ENCODE data around the gene CASZ1. TPM values are rescaled to one million over a fixed set of nuclear protein-coding genes. Genes with fewer than 3 reads are reported as not detected.

The CASZ1 gene
- total RNA-seq, 1 donor from 2014 or later, result 9.2 TPM

DNA sequence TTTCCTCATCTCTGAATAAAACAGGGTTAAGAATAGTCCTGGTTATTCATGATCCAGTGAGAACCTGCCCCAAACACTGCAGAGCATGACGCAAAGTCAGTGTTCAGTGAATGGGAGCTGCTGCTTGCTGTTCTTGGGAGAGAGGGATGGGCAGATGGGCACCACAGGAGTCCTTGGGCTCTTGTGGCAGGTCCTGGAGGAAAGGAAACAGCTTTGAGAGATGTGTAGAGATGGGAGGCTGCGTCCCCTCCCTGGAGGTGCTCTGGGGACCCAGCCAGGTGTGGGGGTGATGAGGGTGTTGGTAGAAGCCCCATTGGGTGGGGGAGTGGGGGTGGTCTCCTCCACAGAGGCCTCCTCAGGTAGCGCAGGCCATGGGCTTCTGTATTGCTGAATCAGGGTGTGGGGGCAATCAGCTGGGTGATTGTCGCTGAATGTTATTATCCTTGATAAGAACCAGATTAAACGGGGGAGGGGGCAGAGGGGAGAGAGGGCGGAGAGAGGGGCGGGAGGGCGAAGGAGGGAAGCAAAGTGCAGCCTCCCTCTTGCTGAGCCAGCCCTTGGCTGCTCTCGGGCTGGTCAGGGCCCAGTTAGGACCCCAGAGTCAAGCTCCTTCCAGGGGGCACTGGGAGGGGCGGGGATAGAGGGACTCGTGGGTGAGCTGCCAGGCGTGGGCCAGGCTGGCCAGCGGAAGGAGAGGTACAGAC is 22.9 kb upstream of the CASZ1 start:
- Histone ChIP-seq H3K4me3 (ENCODE audit: low read depth, low read length) (no peak overlapping the region), H3K27me3 (ENCODE audit: control insufficient read depth, insufficient read depth, low read length) (no peaks in the 10 kb centered on the region), H3K36me3 (ENCODE audit: control insufficient read depth, insufficient read depth, low read length) (no peaks in the 10 kb centered on the region)
- FAIRE-seq (peak; percentile 62), DNase-seq (ENCODE audit: low read depth) (no peak)
- TF ChIP-seq, protein P1, sequence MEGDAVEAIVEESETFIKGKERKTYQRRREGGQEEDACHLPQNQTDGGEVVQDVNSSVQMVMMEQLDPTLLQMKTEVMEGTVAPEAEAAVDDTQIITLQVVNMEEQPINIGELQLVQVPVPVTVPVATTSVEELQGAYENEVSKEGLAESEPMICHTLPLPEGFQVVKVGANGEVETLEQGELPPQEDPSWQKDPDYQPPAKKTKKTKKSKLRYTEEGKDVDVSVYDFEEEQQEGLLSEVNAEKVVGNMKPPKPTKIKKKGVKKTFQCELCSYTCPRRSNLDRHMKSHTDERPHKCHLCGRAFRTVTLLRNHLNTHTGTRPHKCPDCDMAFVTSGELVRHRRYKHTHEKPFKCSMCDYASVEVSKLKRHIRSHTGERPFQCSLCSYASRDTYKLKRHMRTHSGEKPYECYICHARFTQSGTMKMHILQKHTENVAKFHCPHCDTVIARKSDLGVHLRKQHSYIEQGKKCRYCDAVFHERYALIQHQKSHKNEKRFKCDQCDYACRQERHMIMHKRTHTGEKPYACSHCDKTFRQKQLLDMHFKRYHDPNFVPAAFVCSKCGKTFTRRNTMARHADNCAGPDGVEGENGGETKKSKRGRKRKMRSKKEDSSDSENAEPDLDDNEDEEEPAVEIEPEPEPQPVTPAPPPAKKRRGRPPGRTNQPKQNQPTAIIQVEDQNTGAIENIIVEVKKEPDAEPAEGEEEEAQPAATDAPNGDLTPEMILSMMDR (IDR thresholded peaks at IDR 0.05; ENCODE audit: insufficient read depth, low read length, severe bottlenecking), result no peak

DNA sequence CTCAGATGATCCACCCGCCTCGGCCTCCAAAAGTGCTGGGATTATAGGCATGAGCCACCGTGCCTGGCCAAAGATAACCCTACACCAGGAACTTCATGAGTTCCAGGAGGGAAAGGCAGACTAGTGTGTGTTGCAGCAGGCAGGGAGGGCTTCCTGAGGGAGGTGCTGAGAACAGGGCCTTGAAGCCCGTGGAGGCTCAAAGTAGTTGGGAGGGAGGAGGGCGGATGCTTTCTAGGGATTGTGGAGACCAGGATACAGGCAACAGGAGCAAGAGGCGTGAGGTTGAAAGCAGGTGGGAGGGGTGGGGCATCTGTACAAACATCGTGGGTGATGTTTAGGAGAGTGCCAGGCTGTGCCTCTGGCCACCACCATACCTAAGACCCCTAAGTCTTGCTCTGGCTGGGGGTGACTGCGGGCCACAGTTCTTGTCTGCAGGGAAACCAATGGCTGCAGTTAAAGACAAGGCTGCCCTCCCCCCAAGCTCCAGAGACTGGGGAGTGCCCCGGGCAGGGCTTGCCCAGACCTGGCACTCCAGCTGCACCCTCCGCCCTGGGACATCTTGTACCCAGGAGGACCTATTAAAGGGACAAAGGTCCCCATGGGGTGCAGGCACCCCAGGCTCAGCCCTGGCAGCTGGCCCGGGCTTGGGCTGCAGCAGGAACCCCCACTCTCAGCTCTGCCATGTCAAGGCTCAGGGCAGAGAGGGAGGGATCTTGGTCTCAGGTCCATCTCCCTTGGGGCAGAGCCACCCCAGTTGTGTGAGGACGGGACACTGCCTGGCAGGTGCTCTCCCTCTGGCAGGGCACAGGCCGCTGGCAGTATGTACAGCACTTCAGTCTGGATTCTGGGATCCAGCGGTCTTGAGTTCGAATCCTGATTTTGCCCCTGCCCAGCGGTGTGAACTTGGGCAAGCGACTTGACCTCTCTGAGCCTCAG is 22.1 kb upstream of the CASZ1 start:
- DNase-seq (ENCODE audit: low read depth), result no peak
- FAIRE-seq, result no peak
- TF ChIP-seq, protein P1 (IDR thresholded peaks at IDR 0.05; ENCODE audit: insufficient read depth, low read length, severe bottlenecking), result no peak
- Histone ChIP-seq H3K27me3 (ENCODE audit: control insufficient read depth, insufficient read depth, low read length) (no peaks in the 10 kb centered on the region), H3K4me3 (ENCODE audit: low read depth, low read length) (no peak overlapping the region), H3K36me3 (ENCODE audit: control insufficient read depth, insufficient read depth, low read length) (no peaks in the 10 kb centered on the region)

DNA sequence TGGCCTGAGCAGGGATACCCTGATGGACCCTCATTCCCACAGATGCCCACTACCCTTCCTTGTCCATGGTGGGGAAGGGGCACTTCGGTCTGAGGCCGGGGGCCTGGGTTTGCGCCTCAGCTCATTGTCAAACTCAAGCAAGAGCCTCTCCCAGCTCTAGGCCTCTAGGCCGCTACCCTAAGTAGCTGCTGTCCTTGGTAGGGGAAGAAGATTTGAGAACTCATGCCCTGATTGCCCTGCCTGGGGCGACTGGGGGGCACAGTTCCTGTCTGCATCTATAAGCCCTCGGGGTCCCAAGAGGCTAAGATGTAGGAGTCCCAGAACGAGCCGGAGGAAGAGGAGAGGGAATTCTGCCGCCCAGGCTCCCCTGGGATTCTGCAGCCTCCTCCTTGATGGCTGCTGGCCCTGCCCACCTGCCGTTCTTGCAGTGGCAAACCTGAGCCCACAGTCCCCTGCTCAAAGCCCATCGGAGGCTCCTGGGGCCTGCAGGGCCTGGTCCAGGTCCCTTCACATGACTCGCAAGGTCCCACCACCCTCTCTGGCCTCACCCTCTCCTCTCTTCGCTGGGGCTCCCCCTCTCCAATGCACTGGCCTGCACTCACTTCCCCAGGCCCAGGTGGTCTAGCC is 20.4 kb upstream of the CASZ1 start:
- TF ChIP-seq, protein P1 (IDR thresholded peaks at IDR 0.05; ENCODE audit: insufficient read depth, low read length, severe bottlenecking), result no peak
- DNase-seq (ENCODE audit: low read depth) (no peak), FAIRE-seq (no peak)
- Histone ChIP-seq H3K4me3 (ENCODE audit: low read depth, low read length) (no peak overlapping the region), H3K27me3 (ENCODE audit: control insufficient read depth, insufficient read depth, low read length) (no peaks in the 10 kb centered on the region), H3K36me3 (ENCODE audit: control insufficient read depth, insufficient read depth, low read length) (no peaks in the 10 kb centered on the region)

DNA sequence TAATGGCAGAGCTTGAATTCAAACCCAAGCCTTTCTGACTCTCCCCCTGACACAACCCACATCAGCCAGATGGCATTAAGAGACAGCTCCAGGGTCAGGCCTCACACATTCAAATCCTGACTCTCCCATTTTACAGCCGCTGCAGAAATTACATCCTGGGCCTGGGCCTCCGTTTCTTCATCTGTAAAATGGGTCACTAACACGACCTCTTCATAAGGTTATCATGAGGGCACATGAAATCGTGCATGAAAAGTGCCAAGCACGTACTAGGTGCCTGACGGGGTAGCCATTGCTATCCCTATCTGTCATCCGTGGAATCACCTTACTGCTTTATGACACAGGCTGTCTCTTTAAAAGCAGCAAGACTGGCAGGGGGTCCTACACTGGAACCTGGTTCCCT is 19.8 kb upstream of the CASZ1 start:
- H3K36me3 ChIP-seq (ENCODE audit: control insufficient read depth, insufficient read depth, low read length), result no peaks in the 10 kb centered on the region
- H3K4me3 ChIP-seq (ENCODE audit: low read depth, low read length), result no peak overlapping the region
- H3K27me3 ChIP-seq (ENCODE audit: control insufficient read depth, insufficient read depth, low read length), result no peaks in the 10 kb centered on the region
- FAIRE-seq (peak; percentile 47), DNase-seq (ENCODE audit: low read depth) (no peak)
- TF ChIP-seq, protein P1 (IDR thresholded peaks at IDR 0.05; ENCODE audit: insufficient read depth, low read length, severe bottlenecking), result no peak

DNA sequence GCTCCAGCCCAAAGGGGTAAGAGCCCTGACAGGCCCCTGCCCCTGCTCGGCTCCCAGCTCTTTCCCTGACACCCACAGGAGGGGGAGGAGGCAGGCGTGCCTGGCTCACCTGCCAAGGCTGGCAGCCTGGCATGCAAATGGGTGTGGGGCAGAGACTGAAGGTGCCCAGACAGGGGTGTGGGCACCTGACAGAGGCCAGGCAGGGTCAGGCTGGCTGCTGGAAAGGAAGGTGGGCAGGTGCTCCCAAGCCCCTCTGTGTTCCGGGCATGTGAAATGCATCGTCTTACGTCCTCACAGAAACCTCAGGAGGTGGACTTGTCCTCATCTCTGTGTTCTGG is 19.4 kb upstream of the CASZ1 start:
- TF ChIP-seq, protein P1 (IDR thresholded peaks at IDR 0.05; ENCODE audit: insufficient read depth, low read length, severe bottlenecking), result no peak
- H3K27me3 ChIP-seq (ENCODE audit: control insufficient read depth, insufficient read depth, low read length), result no peaks in the 10 kb centered on the region
- H3K4me3 ChIP-seq (ENCODE audit: low read depth, low read length), result no peak overlapping the region
- H3K36me3 ChIP-seq (ENCODE audit: control insufficient read depth, insufficient read depth, low read length), result no peaks in the 10 kb centered on the region
- no peak for FAIRE-seq
- DNase-seq (ENCODE audit: low read depth), result no peak

Data from bronchial epithelial cell (primary cell).